ENCODE results near the gene JAML. TPM values are rescaled to one million over a fixed set of nuclear protein-coding genes. Genes with fewer than 3 reads are reported as not detected.

Gene JAML
- total and polyA plus RNA-seq, 12 donors = 0.50 to 19.5 (median 2.1) TPM

GRCh38 chr11:118207079-118207478 lies 17.7 kb downstream of the JAML start:
- peaks cover 0 to 87% (median 25%) of the 10 kb centered on the region in 9 donors for H3K4me1 ChIP-seq
- no peak for TF ChIP-seq CTCF (IDR thresholded peaks at IDR 0.05)
- peak overlapping the region in 3 of 10 donors; percentile 41 to 87 (median 47) for H3K27ac ChIP-seq
- no peak overlapping the region for H3K4me3 ChIP-seq
- no peaks in the 10 kb centered on the region for H3K27me3 ChIP-seq
- H3K9me3 ChIP-seq = no peaks in the 10 kb centered on the region
- intact Hi-C loops (cut with DNase I) = no loop called here
- ATAC-seq (no peak), DNase-seq (no peak)
- H3K36me3 ChIP-seq = peaks cover 0 to 56% (median 0%) of the 10 kb centered on the region in 9 donors
- 82 to 84% methylated on average over 2 of the region's 2 CpGs for WGBS, 2 donors

DNA sequence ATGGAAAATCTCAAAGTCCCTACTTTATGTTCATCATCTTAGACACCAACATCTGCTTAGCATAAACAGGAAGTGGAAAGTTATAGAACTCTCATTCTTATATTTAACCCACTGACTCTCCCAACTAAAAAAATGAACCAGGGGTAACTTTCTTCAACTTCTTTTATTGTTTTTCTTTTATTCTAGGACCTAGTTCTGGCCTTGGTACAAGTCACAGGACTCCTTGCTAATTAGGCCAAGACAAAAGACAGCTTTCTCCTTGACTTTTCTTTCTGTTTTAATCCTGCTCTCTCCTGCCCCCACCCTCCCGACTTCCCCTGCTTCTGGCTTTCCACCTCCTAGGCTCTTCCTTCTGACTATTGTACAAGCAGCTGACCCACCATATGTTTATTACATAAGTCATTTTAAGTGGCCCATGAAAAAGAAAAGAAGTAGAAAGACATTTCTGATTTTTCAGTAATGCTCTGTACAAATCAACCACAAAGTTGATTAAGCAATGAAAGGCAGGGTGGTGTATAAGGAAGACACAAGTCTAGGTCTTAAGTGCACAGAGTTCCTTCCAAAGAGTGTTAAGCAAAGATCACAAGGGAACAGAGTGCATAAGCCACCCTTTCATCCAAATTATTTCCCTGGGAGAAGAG lies 18.3 kb downstream of the JAML start:
- no peak for TF ChIP-seq CTCF (IDR thresholded peaks at IDR 0.05)
- ATAC-seq = peak in 5 of 8 donors; percentile 39 to 70 (median 55)
- H3K4me1 ChIP-seq = peaks cover 0 to 87% (median 21%) of the 10 kb centered on the region in 9 donors
- no peak for DNase-seq
- intact Hi-C loops (cut with DNase I) = no loop called here
- 32 to 53% methylated on average over 1 of the region's 1 CpG for WGBS, 2 donors
- H3K9me3 ChIP-seq = no peaks in the 10 kb centered on the region
- no peak overlapping the region for H3K4me3 ChIP-seq
- no peaks in the 10 kb centered on the region for H3K27me3 ChIP-seq
- H3K36me3 ChIP-seq = peaks cover 0 to 56% (median 0%) of the 10 kb centered on the region in 9 donors
- peak overlapping the region in 4 of 10 donors; percentile 30 to 87 (median 44) for H3K27ac ChIP-seq

- no peak overlapping the region for H3K4me3 ChIP-seq
- H3K27ac ChIP-seq = peak overlapping the region in 4 of 10 donors; percentile 30 to 87 (median 44)
- intact Hi-C loops (cut with DNase I) = no loop called here
- H3K36me3 ChIP-seq = peaks cover 0 to 52% (median 0%) of the 10 kb centered on the region in 9 donors
- WGBS, 2 donors = 92 to 93% methylated on average over 9 of the region's 9 CpGs
- H3K27me3 ChIP-seq = no peaks in the 10 kb centered on the region
- ATAC-seq (no peak), DNase-seq (no peak)
- no peaks in the 10 kb centered on the region for H3K9me3 ChIP-seq
- no peak for TF ChIP-seq CTCF (IDR thresholded peaks at IDR 0.05)
- H3K4me1 ChIP-seq = peaks cover 0 to 83% (median 14%) of the 10 kb centered on the region in 9 donors
These were observed 19.0 kb downstream of the JAML start for GRCh38 chr11:118205606-118206378.

- peaks cover 0 to 70% (median 20%) of the 10 kb centered on the region in 9 donors for H3K4me1 ChIP-seq
- no peaks in the 10 kb centered on the region for H3K27me3 ChIP-seq
- ATAC-seq (no peak), DNase-seq (no peak)
- intact Hi-C loops (cut with DNase I) = loop anchor here in 2 of 10 donors (5.0 kb wide), 2 partner anchors 144 to 149 kb away; no protein-coding TSS in a partner anchor
- H3K27ac ChIP-seq = peak overlapping the region in 1 of 10 donors; percentile 45
- H3K36me3 ChIP-seq = peaks cover 0 to 53% (median 0%) of the 10 kb centered on the region in 9 donors
- no peak overlapping the region for H3K4me3 ChIP-seq
- TF ChIP-seq CTCF (IDR thresholded peaks at IDR 0.05) = no peak
- 84 to 93% methylated on average over 7 of the region's 7 CpGs for WGBS, 2 donors
- no peaks in the 10 kb centered on the region for H3K9me3 ChIP-seq
These were observed 22.0 kb downstream of the JAML start for GRCh38 chr11:118202599-118203422.
